GM21447 (cell line): ENCODE results near the gene ANGEL1.

Source experiments
- ATAC-seq: cut with Tn5 transposase; IDR thresholded peaks from one replicate; pipeline ENCODE4 v1.9.1; 2021; ENCODE audit not compliant: unreplicated experiment

Gene ANGEL1

DNA sequence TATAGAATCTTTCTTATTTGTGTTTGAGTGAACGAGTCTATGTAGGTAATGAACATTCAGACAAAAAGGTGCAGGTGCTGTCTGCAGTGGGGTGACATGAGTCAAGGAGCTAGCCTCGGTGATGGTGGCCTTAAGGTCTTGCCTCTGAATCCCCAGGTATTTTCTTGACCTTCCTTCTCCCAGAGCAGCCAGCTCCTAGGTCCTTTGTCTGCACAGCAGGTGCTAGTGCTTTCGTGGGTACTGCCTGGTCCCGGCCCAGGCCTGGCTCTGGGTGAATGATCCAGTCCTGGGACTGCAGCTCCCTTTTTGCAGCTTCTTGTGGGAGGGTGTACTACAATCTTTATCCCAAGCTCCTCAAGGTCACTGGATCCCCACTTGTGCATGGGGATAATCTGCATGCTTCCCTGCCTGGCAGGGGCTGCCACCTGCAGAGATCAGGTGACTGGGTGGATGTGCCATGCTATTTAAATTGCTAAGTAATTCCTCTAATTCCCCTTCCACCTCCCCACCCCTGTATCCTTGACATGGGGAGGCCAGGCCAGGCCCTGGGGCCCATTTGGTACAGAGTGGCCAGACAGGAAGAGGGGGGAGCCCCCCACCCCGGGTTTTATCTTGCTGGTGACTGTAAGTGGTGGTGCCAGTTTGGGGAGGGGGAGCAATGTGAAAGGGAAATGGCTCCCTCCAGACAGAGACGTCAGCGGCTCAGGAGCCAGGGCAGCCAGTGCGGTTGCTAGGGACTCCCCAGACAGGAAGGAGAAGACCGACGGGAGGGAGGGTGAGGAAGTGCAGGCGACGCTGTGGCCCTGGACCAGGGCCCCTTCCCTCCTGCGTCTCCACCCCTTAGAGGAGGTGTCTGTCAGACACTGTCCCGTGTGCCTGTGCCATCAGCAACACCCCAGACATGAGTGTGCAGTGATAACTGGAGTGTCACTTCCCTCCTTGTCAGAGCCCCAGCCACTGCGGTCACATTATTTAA is 44.7 kb downstream of the ANGEL1 start:
- peak; percentile 96 for ATAC-seq

DNA sequence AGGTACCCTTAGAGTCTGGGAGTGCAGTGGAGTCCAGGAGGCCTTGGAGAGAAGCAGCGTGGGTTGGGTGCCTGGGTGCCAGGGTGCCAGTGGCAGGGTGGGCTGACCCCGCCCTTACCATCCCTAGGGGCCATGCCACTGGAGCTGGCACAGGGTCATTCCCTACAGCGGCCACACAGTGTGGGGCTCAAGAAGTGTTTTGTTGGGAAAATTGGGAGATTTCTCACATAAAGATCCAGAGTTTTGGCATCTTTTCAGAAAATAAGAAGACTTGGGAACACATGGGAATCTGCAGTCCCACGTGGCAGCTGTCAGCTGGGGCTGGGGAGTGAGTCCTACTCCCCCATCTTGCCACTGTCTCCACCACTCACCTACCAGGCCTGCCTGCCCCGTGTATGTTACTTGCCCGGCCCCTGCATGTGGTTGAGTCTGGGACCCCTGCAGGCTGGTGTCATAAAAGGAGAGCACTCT is 47.2 kb downstream of the ANGEL1 start:
- ATAC-seq = no peak

DNA sequence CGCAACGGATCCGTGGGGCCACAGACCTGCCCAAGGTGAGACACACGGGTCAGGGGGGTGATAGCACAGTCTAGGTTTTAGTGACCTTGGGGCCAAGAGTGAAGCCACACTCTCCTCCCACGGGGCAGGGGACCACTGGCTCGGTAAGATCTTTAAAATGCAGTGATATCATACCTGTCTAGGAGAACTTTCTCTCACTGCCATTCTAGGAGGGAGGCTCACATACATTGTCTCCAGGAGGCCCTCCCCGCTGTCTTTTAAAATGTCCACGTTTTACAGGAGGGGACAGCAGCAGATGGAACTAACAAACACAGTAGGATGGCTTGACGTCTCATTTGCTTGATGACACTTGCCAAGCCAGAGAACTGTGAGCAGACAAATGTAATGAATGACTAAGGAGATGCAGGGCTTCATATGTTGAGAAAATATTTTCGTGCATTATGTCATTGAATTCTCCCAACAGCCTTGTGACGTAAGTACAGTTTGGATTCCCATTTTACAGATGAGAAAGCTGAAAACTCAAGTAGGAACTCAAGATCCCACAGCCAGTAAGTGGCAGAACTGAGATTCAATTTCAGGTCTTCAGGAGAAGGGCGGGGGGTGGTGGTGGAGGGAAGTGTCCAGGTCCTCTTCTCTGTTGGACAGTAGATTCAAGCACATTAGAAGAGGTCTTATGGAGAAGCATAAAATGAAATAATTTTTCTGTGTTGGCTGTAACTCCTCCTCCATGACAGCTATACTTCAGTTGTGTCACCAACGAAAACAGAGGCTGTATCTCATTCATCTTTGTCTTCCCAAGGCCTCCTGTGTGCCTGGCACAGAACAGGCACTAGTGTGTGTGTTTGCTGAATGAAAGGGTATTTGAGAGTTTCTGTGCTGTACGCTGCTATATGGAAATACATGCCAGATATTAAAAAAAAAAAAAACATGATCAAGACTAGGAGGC is 49.3 kb downstream of the ANGEL1 start:
- ATAC-seq = no peak

- no peak for ATAC-seq
These were observed 50.1 kb downstream of the ANGEL1 start for GRCh38 chr14:76762411-76763095.

DNA sequence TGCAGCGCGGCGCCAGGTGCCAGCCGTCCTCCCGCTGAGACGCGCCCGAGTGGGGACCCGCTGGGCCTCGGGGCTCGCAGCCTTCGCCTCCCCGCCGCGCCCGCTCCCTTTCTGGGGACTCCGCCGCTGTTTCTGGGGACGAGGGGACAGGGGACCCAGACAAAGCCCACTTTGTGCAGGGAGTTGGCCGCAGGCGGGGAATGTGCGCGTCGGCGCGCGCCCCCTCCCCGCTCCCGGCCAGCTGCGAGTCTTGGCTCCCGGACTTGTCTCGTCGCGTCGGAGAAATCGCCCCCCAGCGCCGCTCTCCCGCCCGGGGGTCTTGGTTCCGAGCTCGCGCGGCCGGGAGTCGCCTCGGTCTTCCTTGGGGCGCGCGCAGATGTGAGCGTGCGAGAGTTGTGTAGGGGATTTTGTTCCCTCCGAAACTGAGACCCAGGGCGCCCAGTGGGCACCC is 50.7 kb downstream of the ANGEL1 start:
- ATAC-seq = no peak

DNA sequence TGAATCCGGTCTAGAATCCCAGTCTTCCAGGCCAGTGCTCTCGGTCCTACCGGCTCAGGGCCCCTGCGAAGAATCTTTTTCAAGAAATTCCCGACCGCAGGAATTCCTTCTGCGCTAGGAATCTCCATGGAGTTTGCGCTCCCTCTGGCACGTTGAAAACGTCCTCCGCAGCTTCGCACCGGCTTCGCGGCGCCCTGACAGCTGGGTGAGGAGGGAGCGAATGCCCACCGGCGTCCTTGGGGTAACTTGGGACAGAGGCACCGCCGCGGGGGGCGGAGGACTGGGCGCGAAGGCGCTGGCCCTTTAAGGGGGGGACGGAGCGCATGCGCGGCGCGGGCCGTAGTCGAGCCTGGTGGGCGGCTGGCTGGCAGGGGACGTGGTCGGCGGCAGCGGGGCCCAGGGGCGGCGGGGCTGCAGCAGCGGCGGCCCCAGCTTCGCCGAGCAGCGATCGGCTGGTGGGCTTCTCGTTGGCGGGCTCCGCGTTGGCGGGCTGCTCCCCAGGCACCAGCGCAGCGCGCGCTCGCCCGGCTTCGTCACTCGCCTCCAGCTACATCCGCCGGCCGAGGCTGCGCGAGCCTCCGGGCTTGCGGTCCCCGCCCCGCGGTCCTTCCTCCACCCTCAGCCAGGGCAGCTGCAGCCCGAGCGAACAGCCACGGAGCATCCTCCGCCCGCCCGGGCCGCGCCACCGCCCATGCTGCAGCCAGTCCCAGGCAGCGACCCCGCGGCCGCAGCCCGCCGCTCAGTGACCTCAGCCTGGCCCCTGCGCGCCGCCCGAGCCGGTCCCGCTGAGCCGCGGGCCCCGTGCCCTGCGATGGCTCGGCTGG is 51.3 kb downstream of the ANGEL1 start, which contains the start of gene VASH1:
Gene VASH1, plus strand, starts transcription at position 333 of the 824 bp plus-strand sequence. CDS start 1,354 bp downstream, outside the sequence.
- ATAC-seq = peak; percentile 79

DNA sequence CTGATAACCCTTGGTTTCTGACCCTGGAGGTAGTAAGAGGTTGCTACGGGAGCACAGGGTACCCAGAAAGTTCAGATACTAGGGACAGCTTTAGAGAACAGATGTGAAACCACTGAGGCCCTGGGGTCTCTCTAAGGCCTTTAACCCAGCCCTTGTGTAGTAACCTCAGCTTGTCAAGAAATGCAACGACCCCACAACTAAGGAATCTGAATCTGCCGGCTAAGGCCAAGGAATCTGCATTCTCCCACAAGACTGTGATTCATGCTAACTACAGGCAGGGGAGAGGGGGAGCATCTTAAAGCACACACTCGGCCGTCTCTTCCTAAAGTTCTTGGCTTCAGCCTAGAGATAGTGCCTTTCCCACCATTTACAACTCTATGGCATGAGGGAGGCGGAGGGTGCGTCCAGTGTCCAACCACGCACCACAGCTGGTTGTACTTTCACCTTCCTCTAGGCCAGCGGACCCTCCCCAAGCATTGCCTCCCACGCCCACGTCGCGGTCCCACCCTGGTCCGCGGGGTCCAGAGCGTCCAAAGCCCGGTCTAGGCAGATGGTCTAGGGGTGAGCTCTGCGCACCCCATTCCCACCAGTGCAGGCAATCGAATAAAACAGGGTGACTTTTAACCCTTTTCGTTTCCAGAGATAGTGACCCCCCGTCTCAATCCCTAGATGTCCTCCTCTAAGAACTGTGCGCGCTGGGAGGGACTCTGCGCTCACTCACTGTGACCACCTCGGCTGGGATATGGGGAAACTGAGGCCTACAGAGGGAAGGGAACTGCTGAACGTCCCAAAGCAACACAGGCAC is 52.1 kb downstream of the ANGEL1 start:
- no peak for ATAC-seq

DNA sequence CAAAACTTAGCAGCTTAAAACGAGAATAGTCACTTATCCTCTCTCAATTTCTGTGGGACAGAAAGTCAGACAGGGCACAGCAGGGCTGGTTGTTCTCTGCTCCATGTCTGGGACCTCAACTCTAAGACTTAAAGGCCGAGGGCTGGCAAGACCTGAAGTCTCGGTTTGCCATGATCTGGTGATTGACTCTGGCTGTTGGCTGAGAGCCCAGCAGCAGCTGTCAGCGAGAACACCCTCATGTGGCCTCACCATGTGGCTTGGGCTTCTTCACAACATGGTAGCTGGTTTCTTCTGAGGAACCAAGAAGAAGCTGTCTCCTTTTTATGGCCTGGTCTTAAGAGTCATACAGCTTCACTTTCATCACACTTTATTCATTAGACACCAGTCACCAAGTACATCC is 53.1 kb downstream of the ANGEL1 start:
- ATAC-seq = no peak

DNA sequence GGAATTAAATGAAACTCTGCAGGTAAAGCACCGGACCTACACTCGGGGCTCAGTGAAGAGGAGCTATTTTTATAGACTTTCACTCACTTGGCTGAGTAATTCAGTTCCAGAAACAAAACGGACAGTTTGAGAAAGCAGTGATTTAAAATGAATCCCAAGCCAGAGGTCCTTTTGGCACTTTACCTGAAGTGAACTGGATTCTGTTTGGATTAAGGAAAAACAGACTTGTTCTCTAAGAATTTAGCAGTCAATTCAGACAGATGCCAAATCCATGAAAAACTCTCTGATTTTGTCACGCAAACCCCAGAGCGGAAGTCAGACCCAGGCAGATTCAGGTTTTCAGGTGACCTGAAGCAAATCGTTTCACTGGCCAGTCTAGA is 56.3 kb downstream of the ANGEL1 start:
- ATAC-seq = no peak

GRCh38 chr14:76755610-76756370 is 56.9 kb downstream of the ANGEL1 start:
- no peak for ATAC-seq

- ATAC-seq = no peak
These were observed 58.1 kb downstream of the ANGEL1 start for GRCh38 chr14:76754586-76754985.

- no peak for ATAC-seq
These were observed 59.0 kb downstream of the ANGEL1 start for GRCh38 chr14:76753541-76754198.

DNA sequence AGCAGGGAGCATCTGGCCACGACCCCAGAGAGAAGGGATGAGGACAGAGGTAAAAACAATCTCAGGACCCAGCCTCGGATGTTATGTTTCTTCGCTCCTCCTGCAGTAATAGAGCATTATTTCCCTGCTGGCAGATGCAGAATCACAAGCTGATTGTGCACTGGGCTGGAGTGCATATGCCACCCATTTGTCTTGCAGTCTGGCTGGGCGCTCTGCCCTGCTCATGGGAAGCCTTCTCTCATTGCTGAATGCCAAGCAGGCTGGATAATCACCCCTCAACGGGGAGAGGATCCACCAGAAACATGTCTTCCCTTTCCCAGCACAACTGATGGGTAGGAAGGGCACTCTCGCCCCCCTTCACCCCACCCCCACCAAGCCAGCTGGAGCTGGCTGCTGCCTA is 59.9 kb downstream of the ANGEL1 start:
- ATAC-seq = no peak

- ATAC-seq = no peak
These were observed 69.7 kb downstream of the ANGEL1 start for GRCh38 chr14:76742966-76743365.

- no peak for ATAC-seq
These were observed 70.5 kb downstream of the ANGEL1 start for GRCh38 chr14:76742185-76742584.

- no peak for ATAC-seq
These were observed 71.6 kb downstream of the ANGEL1 start for GRCh38 chr14:76741074-76741473.
